OCI-LY7 (cell line): ENCODE measurements around the gene OSBPL3.

ENCODE experiments used
- CTCF ChIP-seq: fragments of 200-600 bp; sonication (generic); conservative IDR thresholded peaks from 2 replicates; pipeline ENCODE4 v1.5.1; 2014; ENCODE audit warnings: mild to moderate bottlenecking, antibody characterized with exemption, low read length, moderate library complexity, mixed read lengths
- EZH2phosphoT487 ChIP-seq: fragments of 200-600 bp; sonication (generic); IDR thresholded peaks from 2 replicates; pipeline ENCODE4 v1.6.1; 2018; ENCODE audit warnings: low read depth, borderline replicate concordance, mild to moderate bottlenecking, mixed run types, antibody characterized with exemption, low read length, moderate library complexity, mixed read lengths

- no peak for TF ChIP-seq CTCF
- TF ChIP-seq EZH2phosphoT487, result no peak
Measured at GRCh38 chr7:24750441-24751055, 229.4 kb downstream of the OSBPL3 start.
